DMS 273 (cell line): ENCODE results near the gene FRK.
"Not testable (repeated sequence)": the region's sequence is repeated elsewhere in the genome, so short reads cannot be mapped to it uniquely, and the experiment has no call there.

Experiments
- DNase-seq: peaks from one replicate; lab custom pipeline; 2025; ENCODE audit not compliant: unreplicated experiment; lab: John Stamatoyannopoulos, UW

FRK gene

DNA sequence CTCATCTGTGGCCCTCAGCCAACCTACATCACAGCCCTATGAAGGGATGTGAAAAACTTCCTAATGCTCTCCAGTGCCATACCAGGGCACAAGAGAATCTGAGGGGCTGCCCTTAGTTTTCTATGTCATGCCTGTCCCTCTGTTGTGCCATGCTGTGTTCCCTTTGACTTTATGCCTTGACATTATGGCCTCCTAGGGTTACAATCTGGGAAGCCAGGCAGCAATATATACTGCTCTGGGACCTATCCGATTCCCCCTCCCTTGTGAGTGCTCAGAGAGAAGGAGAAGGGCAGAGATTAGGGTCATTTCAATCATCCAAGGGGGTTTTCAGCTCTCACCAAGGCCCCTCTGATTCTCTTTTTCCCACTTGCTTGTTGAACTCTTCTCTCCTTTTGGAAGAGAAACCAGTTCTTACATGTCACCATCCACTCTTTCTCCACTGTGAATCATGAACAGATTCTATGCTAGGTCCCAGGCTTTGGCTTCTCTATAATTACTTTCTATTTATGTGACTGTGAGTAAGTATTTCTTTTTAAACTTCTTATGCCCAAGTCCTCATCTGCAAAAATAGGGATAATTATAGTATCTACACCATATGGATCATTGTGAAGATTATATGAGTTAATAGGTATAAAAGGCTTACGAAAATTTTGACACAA, 14.2 kb upstream of the FRK start:
- no peak for DNase-seq

DNA sequence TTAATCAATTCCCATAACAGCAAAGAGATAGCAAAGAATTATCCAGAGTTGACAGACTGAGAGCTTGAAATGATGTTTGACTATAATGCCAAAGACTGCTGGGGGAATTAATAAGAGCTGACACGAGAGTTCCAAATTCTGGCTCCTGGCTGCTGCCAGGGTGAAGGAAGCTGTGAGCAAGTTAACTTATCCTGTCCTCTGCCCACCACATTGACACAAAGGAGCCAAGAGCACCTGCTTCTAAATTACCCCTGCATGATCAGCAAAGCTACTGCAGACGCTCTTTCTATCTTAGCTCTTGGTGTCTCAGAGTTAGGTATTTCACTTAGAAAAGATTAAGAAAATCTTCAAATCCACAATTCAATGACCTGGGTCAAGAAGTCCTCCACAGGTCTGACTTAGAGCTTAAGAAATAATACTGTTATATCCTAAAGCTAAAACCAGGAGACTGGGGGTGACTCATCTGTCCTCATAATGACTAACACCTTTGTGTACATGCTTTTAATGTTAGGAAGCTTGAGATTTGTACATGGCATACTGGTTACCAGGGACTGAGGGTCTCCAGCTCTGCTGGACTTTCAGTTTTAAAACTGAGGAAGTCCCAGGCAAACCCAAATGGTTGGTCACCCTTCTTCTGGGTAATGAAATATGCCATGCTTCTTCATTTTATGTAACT, 13.2 kb upstream of the FRK start:
- DNase-seq: no peak

DNA sequence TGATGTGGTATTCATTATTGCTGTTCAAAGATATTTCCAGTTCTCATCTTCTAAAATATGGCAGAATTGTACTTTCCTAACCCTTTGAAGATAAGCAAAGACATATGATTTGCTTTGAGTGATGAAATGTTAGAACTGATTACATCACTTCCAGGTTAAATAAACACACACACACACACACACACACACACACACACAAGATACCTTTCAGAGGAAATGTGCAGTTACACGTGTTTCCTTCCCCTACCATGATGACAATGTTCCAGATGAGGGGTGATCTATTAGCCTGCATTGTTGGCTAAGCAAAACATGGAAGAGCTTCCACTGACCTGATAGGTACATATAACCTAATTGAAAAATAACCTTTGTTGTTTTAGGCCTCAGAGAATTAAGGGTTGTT, 11.7 kb upstream of the FRK start:
- no peak for DNase-seq

DNA sequence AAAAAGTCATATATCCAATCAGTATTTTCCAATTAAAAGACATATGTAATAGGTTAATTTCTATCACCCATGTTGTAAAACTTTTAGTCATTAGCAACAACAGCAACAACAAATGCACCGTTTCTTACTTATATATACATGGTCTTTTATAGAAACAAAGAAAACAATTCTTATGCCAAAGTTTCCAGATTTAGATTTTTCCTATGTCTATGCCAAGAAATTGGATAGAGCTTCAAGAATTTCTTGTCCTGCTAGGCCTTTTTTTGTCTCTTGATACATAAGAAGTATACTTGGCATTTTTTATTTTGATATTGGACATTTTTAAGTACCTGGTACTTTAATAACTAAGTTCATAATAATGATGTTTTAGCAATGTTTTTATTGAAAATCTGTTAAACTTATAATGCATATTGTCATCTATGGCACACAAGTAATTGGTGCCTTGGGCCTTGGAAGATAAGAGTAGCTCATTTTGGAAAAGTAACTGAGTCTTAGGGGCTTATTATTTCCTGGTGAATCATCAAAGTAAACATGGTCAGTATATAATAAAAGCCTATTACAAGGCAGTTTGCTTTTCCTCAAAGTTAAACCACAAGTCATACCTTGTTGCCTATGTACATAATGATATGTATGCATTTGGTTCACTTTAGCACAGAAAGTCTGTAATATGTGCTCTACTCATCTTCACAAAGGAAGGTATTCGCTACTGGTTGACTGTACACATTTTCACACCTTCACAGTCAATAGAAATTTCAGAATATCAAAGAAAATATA, 10.1 kb upstream of the FRK start:
- no peak for DNase-seq

DNA sequence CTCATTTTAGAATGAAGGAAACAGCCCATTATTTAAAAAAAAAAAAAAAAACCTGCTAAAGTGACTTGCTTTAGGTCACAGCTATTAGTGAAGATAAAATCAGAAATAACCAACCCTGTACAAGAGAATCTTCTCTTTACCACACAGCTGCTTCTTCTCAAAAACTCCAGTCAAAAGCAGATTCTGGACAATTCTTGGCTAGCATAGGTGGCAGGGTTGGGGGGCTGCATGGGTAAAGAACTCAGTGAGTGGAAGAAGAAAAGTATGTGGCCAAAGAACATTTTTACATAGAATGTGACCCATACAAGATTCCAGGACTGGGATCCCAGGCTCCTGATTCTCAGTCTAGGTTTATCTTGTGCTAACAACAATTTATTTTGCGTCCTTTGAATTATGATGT, 9.4 kb upstream of the FRK start:
- DNase-seq: no peak

DNA sequence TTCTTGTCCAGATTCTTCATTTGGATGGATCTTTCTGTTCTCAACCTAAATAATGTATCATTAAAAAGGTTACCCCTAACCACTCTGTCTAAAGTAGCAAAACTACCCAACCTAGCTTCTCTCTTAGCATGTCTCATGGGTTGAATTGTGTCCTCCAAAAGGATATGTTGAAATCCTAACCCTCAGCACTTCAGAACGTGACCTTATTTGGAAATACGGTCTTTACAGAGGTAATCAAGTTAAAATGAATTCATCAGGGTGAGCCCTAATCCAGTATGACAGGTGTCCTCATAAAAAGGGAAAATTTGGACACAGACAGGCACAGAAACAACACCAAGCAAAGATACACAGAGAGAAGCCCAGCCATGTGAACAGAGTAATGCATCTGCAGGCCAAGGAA, 6.1 kb upstream of the FRK start:
- peak; percentile 6 for DNase-seq

DNA sequence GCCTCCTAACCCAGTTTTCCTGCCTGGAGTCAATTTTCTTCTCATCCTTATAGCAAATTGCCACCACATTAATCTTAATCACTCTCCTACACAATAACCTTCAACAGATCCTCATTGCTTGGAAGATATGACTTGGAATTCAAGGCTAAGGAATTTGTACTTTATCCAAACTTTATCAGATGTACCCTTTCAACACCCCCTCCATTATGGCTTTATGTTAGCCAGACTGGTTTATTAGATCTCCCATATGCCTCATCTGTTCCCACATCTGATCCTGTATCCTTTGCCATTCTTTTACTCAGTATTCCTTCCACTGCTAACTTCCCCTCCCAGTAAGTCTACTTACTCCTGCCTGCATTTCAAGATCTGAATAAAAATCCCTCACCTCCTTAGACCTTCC, 4.0 kb upstream of the FRK start:
- no peak for DNase-seq

DNA sequence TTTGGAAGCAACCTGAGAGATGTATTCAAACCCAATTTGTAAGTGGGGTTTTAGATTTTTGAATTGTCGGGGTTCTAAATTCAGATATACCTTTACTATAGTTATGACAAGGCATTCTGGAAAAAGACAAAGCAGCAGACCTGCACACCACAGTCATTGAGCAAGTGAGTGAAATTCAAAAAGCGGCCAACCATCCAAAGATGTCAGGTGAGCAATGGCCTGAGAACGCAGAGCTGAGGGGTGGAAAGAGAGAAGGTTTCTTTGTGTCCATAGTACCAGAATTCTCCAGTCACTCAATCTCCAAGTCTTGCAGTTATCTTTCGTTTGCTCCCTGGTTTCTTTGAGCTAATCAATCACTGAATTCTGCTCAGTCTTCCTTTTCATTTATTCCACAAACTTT, 1.8 kb upstream of the FRK start:
- DNase-seq: no peak

DNA sequence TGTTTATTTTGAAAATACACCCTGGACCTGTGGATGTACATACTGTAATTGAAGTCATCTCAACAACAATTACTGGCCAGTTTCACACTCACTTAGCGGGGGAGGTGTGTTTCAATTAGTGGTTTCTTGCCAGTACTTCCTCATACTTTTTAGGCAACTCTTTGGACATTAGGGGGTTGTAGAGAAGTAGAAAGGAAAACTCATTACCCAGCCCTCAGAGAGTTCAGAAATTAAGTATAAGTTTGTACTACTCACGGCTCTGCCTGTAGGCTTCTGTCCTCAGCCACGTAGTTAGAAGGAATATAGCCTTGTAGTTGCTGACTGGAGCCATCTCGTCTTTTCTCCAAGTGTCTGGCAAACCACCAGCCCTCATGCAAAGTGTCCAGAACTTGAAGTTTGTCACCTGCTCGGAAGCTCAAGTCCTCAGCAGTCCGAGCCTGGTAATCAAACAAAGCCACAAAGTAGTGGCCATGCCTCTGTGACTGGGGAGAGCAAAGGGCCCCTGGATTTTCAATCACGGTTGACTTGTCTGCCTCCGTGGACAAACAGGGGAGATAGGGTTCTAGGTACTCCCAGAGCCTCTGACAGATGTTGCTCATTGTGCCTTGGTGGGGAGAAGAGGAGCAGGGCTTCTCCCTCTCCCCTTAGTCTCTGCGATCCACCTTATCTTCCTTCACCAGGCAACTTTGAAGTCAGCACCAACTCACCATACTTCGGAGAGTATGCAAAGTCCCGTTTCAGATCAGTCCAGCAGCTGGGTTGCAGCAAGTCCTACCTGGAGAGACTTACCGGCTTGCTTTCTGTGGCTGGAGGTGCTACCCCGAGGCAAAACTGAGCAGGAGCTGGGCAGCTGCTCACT, 749 bp downstream of the FRK start:
- DNase-seq: no peak

DNA sequence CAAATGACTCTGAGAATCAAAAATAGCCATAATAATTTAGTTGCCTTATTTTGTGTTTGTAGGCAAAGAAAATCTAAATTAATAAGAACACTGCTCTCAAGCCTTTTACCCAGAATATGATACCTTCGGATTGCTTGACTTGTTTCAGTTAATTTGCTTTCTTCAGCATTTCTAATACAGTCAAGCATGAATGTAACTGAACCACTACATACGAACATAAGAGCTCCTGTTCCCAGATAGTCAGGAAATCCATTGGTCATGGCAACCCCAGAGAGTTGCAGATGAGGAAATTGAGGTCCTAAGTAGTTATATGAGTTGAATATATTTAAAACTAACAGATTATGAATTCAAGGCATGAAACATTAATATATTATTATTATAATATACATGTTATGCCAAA, 2.9 kb downstream of the FRK start:
- DNase-seq: no peak

DNA sequence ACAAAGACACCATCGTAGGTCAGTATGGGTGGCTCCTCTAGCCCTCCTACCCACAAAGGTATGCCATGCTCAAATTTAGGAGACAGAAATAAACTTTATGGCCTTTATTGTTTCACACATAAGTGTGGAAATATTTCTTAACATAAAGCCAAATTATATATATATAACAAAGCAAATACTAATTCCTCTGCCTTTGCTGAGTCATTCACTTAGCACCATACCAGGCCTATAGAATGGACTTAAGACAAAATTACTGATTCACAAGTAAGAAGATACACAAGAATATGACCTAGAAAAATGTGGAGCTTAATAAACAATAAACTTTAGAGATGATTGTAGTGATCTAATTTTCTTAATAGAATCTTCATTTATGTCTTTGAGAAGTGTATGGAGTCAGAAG, 5.2 kb downstream of the FRK start:
- DNase-seq: no peak

DNA sequence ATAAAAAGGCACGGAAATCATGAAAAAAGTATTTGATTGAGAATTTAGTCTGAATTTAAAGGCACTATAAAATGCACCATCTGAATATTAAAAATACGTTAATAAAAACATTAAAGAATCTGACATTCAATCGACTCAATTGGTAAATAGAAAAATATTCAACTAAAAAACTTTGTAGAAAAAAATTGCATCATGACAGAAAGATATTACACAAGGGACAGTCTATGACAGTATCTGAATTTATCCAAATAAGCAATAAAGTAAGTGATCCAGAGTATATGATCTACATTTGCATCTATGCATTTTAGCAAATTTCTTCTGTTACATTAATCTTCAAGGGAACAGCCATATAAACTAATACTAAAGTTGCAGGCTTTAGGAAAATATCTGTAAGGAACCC, 9.4 kb downstream of the FRK start:
- no peak for DNase-seq

DNA sequence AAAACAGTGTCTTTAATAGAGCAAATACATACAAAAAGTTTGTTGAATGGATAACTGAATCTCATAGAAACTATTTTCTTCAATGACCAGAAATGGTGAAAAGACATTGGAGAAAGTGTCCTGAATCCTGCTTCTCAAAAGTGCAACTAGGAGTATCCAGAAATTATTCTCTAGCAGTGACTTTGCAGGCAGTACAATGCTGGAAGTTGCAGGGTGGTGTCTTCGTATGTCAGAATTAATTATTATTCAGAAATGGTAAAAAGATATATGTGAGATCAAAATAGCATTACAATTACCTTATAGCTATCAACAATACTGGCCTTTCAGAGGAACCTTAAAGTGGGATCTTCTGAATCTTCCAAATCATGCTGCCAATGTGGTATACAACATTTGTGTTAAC, 10.0 kb downstream of the FRK start:
- DNase-seq: no peak

DNA sequence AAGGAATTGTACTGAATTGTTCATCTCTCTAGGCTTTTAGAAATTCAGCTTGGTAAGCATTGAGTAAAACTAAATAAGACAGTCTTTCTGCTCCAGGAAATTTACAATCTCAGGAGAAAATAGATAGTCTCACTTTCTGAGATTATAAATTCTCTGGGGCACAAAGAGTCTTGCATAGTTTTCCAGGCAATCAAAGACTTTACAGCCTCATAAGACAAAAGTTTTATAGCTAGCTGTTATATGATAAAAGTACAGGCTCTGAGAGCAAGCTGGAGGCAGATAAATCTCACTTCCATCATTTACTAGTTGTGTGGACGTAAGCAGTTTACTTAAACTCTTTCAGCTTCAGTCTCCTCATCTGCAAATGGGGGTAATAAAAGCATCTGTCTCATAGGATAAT, 11.4 kb downstream of the FRK start:
- no peak for DNase-seq

DNA sequence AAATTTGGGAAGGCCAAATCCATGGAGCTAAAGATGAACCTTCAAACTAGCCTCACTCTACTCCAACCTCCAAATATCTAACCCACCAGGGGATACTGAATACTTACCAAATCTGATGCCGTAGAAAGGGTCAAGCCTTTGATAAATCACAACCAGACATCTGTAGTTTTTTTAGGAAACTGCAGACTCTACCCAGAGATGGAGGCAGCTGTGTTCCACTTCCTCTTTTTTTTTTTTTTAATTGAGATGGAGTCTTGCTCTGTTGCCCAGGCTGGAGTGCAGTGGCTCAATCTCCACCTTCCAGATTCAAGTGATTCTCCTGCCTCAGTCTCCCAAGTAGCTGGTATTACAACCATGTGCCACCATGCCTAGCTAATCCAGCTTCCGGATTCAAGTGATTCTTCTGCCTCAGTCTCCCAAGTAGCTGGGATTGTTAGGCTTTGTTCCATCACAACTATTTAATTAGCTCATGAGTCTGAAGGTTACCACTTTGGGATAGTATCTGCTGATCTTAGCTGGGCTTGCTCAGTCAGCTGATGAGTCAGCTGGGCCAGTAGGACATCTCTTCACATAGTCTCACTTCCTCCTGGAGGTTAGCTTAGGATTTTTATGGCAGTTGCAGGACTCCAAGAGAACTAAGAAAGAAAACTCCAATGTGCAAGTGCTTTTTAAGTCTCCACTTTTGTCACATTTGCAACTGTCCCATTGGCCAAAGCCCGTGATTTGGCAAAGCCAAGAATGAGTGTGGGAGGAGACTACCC, 13.3 kb downstream of the FRK start:
- no peak for DNase-seq

DNA sequence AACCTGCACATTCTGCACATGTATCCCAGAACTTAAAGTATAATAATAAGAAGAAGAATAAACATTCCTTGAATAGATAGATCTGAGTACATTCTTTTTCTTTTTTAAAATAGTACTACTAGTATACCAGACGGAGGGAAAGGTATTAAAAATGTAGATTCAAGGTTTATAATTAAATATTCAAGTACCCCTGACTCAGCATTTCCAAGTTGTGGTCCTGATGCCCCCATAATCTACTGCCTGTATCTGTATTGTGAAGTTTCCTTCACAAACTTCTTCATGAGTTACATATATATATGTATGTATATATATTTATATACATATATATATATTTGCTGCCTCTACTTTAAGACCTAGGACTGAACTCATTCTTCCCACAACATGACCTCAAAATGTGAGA, 14.0 kb downstream of the FRK start:
- no peak for DNase-seq

DNA sequence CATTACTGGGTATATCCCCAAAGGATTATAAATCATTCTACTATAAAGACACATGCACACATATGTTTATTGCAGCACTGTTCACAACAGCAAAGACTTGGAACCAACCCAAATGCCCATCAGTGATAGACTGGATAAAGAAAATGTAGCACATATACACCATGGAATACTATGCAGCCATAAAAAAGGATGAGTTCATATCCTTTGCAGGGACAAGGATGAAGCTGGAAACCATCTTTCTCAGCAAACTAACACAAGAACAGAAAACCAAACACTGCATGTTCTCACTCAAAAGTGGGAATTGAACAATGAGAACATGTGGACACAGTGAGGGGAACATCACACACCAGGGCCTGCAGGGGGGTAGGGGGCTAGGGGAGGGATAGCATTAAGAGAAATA, 14.4 kb downstream of the FRK start:
- DNase-seq: not testable (repeated sequence)

DNA sequence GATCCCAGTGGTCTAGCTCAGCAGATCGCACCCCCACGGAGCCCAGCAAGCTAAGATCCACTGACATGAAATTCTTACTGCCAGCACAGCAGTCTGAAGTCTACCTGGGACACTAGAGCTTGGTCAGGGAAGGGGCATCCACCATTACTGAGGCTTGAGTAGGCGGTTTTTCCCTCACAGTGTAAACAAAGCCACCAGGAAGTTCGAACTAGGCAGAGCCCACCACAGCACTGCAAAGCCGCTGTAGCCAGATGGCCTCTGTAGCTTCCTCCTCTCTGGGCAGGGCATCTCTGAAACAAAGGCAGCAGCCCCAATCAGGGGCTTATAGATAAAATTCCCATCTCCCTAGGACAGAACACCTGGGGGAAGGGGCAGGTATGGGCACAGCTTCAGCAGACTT, 18.8 kb downstream of the FRK start:
- DNase-seq: no peak

DNA sequence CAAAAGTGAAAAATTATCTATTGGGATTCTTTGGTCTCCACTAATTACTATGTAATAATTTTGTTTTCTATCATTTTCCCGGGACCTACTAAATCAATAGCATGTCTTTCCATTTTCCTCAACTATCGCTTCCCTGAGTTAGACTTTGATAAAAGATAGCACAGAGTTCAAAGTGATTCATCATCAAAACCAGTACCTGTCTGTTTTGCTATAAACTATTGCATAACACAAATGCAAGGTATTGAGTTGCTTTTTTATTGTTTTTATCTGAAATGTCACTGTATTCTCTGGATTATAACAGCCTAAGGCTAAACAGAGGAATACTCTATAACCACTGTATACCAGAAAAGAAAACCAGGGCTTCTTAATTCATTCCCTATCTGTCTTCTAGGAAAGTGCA, 19.7 kb downstream of the FRK start:
- DNase-seq: no peak

DNA sequence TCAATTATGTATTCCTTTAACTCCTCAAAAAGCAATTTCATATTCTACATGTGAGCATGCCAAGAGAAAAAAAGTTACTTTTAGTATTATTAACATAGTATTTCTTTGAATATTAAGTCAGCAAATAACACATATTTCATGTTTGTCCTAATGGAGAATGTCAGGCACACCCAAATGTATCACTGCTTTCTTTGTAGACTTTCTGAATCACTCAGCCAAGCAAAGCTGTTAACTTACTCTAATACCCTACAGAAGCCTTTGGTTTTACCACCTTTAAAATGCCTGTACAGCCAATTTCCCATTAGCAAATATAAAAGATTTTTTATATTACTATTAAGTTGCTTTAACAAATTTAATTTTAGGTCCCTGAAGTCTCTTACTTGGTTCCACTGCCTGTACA, 23.8 kb downstream of the FRK start:
- no peak for DNase-seq
